ENCODE data around the gene FOXP1.

The FOXP1 gene

GRCh38 chr3:71589132-71589531, 5.6 kb upstream of the FOXP1 start:
- H3K4me2 ChIP-seq (ENCODE audit: low read length) = no peak overlapping the region
- no peaks in the 10 kb centered on the region for H3K27me3 ChIP-seq (ENCODE audit: control insufficient read depth, low read length)
- no peak for TF ChIP-seq EZH2phosphoT487 (IDR thresholded peaks at IDR 0.05; ENCODE audit: borderline replicate concordance, low read length)
- TF ChIP-seq, protein P1, sequence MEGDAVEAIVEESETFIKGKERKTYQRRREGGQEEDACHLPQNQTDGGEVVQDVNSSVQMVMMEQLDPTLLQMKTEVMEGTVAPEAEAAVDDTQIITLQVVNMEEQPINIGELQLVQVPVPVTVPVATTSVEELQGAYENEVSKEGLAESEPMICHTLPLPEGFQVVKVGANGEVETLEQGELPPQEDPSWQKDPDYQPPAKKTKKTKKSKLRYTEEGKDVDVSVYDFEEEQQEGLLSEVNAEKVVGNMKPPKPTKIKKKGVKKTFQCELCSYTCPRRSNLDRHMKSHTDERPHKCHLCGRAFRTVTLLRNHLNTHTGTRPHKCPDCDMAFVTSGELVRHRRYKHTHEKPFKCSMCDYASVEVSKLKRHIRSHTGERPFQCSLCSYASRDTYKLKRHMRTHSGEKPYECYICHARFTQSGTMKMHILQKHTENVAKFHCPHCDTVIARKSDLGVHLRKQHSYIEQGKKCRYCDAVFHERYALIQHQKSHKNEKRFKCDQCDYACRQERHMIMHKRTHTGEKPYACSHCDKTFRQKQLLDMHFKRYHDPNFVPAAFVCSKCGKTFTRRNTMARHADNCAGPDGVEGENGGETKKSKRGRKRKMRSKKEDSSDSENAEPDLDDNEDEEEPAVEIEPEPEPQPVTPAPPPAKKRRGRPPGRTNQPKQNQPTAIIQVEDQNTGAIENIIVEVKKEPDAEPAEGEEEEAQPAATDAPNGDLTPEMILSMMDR (IDR thresholded peaks at IDR 0.05; ENCODE audit: low read depth, low read length, poor library complexity, severe bottlenecking) = no peak
- peaks cover 29% of the 10 kb centered on the region for H3K4me1 ChIP-seq (ENCODE audit: control insufficient read depth, low read length)
- H3F3A ChIP-seq (ENCODE audit: control insufficient read depth, insufficient read depth) = peaks cover 23% of the 10 kb centered on the region
- H3K36me3 ChIP-seq (ENCODE audit: control insufficient read depth, low read length) = peaks cover 3% of the 10 kb centered on the region; the same call in 1 of the 2 replicates
- H4K20me1 ChIP-seq (ENCODE audit: control insufficient read depth, insufficient read depth, low read depth, low read length) = no peaks in the 10 kb centered on the region
- no peaks in the 10 kb centered on the region for H3K9me2 ChIP-seq (replicated peaks; ENCODE audit: control insufficient read depth, low read length)
- no peak overlapping the region for H3K4me3 ChIP-seq (ENCODE audit: low read length)
- no peak overlapping the region for H3K27ac ChIP-seq (ENCODE audit: low read depth, low read length)
- peaks cover 29% of the 10 kb centered on the region for H3K79me2 ChIP-seq (ENCODE audit: control insufficient read depth, low read length)
- H3K9me3 ChIP-seq (ENCODE audit: control insufficient read depth, insufficient read depth, low read length) = no peaks in the 10 kb centered on the region

DNA sequence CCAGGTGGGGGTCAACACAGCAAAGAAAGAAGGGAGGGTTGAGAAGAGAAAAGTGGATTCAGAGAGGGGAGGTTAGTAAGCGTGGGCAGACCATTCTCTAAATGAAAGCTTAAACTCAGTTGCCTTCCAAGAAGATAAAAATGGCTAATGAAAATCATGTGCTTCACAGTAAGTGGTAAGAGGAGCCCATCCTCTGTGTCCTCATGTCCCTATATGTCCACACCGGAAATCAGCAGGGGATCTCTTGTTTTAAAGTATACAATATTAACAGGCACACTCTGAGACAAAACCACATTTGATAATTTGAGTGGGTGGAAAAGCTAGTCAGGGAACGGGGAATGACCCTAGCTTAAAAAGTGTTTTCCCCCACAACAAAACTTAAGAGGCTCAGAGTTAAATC, 4.4 kb upstream of the FOXP1 start:
- H3K4me2 ChIP-seq (ENCODE audit: low read length) = no peak overlapping the region
- H3K27me3 ChIP-seq (ENCODE audit: control insufficient read depth, low read length) = no peaks in the 10 kb centered on the region
- H4K20me1 ChIP-seq (ENCODE audit: control insufficient read depth, insufficient read depth, low read depth, low read length) = no peaks in the 10 kb centered on the region
- peaks cover 37% of the 10 kb centered on the region for H3K79me2 ChIP-seq (ENCODE audit: control insufficient read depth, low read length)
- H3F3A ChIP-seq (ENCODE audit: control insufficient read depth, insufficient read depth) = peaks cover 23% of the 10 kb centered on the region
- no peaks in the 10 kb centered on the region for H3K9me3 ChIP-seq (ENCODE audit: control insufficient read depth, insufficient read depth, low read length)
- H3K4me3 ChIP-seq (ENCODE audit: low read length) = no peak overlapping the region
- H3K9me2 ChIP-seq (replicated peaks; ENCODE audit: control insufficient read depth, low read length) = no peaks in the 10 kb centered on the region
- peaks cover 29% of the 10 kb centered on the region for H3K4me1 ChIP-seq (ENCODE audit: control insufficient read depth, low read length)
- H3K27ac ChIP-seq (ENCODE audit: low read depth, low read length) = no peak overlapping the region
- peaks cover 8% of the 10 kb centered on the region; the same call in 1 of the 2 replicates for H3K36me3 ChIP-seq (ENCODE audit: control insufficient read depth, low read length)
- TF ChIP-seq, protein P1 (IDR thresholded peaks at IDR 0.05; ENCODE audit: low read depth, low read length, poor library complexity, severe bottlenecking) = no peak
- no peak for TF ChIP-seq EZH2phosphoT487 (IDR thresholded peaks at IDR 0.05; ENCODE audit: borderline replicate concordance, low read length)

GRCh38 chr3:71586810-71587242, 3.3 kb upstream of the FOXP1 start:
- Histone ChIP-seq H3K36me3 (ENCODE audit: control insufficient read depth, low read length) (peaks cover 14% of the 10 kb centered on the region), H3F3A (ENCODE audit: control insufficient read depth, insufficient read depth) (peaks cover 23% of the 10 kb centered on the region), H3K79me2 (ENCODE audit: control insufficient read depth, low read length) (peaks cover 48% of the 10 kb centered on the region), H4K20me1 (ENCODE audit: control insufficient read depth, insufficient read depth, low read depth, low read length) (no peaks in the 10 kb centered on the region), H3K9me3 (ENCODE audit: control insufficient read depth, insufficient read depth, low read length) (no peaks in the 10 kb centered on the region), H3K27ac (ENCODE audit: low read depth, low read length) (no peak overlapping the region), H3K4me2 (ENCODE audit: low read length) (peak overlapping the region; percentile 98; the same call in 1 of the 2 replicates), H3K9me2 (replicated peaks; ENCODE audit: control insufficient read depth, low read length) (no peaks in the 10 kb centered on the region), H3K4me3 (ENCODE audit: low read length) (no peak overlapping the region), H3K4me1 (ENCODE audit: control insufficient read depth, low read length) (peaks cover 29% of the 10 kb centered on the region), H3K27me3 (ENCODE audit: control insufficient read depth, low read length) (no peaks in the 10 kb centered on the region)
- TF ChIP-seq, protein P1 (IDR thresholded peaks at IDR 0.05; ENCODE audit: low read depth, low read length, poor library complexity, severe bottlenecking) = no peak
- no peak for TF ChIP-seq EZH2phosphoT487 (IDR thresholded peaks at IDR 0.05; ENCODE audit: borderline replicate concordance, low read length)
